B cell (primary cell): ENCODE measurements around the gene RALA.

ENCODE experiments used
- CTCF ChIP-seq: fragments of 200-600 bp; IDR thresholded peaks from one replicate; pipeline ENCODE4 v1.8.0; 2022; ENCODE audit warnings: antibody characterized with exemption, mild to moderate bottlenecking
- EZH2 ChIP-seq: IDR thresholded peaks from 2 replicates; pipeline ENCODE4 v1.6.1; 2012; ENCODE audit warnings: borderline replicate concordance, low read depth, mild to moderate bottlenecking, moderate library complexity, low read length; ENCODE audit not compliant: insufficient read depth, poor library complexity, severe bottlenecking

GRCh38 chr7:39608278-39608677 is 15.1 kb upstream of the RALA start:
- no peak for TF ChIP-seq CTCF
- no peak for TF ChIP-seq EZH2
